IPS-NIHi7 (cell line): ENCODE results near the gene ENTPD6.
"Not testable (repeated sequence)": the region's sequence is repeated elsewhere in the genome, so short reads cannot be mapped to it uniquely, and the experiment has no call there.

ENCODE experiments used
- DNase-seq: peaks from one replicate; pipeline ENCODE4 v3.0.0; 2012; ENCODE audit warnings: mixed read lengths; ENCODE audit errors: extremely low spot score

ENTPD6 gene

DNA sequence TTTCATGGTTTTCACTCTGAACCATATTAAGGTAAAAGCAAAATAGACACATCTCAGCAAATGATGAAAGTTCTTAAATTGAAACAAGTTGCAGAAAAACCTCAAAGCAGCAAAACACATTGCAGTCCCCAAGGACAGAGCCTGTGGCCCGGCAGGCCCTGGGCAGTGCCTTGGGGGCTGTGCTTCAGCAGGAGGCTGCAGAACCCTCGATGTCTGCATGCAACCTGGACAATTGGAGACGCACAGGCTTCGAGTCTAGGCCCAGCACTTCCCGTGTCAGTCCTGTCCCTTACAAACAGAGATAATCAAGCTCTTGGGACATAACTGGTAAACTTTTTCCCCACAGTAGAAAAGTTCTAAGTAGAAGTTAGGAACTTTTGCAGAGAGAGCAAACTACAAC, 61.6 kb downstream of the ENTPD6 start:
- DNase-seq, result no peak

DNA sequence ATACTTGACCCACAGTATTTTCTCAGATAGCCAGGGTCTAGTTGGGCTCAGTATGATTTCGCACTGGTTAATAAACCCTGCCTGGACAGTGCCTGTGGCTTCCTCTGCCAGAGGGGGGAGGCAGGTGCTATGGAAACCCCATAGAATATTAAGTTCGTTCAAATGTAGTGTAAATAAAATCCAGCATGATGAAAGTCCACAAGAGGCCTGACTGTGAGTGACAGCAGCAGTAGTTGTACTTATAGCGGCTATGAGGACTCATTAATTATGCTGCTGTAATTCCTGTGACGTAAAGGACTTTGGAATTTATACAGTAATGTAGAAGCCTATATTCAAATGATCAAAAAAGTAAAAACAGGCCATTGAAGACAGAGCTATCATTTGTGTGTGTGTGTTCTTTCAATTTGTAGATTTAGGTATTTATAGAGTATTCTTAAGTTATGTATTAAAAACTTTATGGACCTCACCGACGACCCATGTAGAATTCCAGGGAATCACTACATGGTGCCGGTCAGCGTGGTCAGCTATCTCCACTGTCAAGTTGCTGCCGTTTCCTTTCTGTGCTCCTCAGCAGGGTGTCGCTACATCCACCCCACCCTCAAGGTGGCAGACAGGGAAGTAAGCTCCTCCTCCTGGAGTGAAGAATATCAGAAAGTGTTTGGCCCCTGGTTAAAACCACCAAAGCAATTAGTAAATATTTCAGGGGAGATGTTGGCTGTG, 62.4 kb downstream of the ENTPD6 start:
- no peak for DNase-seq

DNA sequence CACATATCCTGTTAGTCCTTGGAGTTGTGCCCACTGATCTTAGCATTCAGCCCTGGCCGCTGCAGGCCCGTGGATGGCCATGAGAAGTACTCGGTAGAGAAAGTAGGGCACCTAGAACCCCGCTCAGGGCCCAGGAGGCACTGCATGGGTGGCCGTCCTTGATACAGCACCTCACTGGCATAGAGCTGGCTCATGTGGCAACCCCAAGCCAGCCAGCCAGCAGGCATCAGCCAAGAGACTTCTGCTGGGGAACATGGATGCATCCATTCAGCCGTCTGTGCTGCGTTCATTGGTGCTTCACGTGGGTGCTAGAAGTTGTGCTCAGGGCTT, 62.9 kb downstream of the ENTPD6 start:
- DNase-seq, result no peak

DNA sequence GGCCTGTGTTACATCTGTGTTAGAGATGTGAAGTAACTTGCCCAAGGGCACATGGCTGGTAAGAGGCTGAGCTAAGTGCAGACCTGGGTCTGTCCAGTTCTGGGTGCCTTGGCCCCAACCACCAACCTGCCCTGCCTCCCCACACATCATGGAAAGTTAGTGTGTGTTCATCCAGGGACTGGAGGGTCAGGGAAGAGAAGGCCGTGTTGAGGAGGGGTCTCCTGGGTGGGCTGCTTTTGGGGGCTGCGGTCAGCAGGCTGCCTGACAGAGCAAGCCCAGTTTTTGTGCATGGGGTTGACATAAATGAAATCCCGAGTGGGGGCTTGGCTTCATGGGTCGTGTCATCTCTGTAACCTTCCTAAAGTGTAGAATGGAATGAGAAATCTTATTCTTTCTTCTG, 63.3 kb downstream of the ENTPD6 start:
- DNase-seq, result no peak

DNA sequence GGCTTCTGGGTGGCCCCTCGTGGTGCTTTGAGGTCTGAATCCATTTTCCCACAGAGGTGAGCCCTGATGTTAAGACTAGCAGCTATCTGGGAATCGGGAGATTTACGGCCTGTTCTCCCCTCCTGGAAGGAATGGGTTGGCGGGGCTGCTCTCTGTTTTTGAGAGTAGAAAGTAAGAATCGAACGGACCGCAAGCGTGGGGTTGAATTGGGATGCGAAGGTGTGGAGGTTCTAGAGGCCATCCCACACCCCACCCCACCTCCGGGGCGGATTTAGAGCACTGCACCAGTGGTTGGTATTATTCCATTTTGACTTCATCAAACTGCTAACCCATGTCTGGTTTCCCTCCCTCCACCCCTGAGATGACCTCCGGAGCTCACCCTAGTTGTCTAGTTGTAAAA, 63.8 kb downstream of the ENTPD6 start:
- no peak for DNase-seq

DNA sequence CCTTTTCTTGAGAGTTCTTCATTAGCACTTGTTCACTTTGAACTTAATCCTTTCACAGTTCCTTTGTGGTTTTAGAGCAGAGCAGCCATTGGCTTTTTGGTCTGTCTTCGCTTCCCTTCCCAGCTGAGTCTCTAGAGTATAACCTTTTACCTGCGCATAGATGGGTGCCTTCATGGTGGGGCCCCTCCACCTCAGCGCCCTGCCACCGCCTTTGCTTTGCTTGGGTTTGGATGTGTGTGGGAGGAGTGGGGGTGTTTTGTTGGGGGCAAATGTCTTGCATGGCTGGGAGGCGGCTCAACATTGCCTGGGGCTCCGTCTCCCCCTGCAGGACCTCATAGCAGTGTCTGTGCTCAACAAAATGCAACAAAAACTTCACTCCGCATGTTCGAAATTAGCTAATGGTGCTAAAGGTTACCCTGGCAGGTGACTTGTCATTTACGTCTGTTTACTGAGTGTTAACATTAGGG, 64.3 kb downstream of the ENTPD6 start:
- no peak for DNase-seq

DNA sequence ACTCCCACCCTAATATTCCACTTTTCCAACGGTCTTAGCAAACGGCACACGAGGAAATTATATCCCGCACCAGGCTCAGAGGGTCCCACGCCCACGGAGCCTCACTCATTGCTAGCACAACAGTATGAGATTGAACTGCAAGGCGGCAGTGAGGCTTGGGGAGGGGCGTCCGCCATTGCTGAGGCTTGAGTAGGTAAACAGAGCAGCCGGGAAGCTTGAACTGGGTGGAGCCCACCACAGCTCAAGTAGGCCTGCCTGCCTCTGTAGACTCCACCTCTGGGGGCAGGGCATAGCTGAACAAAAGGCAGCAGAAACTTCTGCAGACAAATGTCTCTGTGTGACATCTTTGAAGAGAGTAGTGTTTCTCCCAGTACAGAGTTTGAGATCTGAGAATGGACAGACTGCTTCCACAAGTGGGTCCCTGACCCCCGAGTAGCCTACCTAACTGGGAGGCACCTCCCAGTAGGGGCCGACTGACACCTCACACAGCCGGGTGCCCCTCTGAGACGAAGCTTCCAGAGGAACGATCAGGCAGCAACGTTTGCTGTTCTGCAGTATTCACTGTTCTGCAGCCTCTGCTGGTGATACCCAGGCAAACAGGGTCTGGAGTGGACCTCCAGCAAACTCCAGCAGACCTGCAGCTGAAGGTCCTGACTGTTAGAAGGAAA, 65.4 kb downstream of the ENTPD6 start:
- not testable (repeated sequence) for DNase-seq

DNA sequence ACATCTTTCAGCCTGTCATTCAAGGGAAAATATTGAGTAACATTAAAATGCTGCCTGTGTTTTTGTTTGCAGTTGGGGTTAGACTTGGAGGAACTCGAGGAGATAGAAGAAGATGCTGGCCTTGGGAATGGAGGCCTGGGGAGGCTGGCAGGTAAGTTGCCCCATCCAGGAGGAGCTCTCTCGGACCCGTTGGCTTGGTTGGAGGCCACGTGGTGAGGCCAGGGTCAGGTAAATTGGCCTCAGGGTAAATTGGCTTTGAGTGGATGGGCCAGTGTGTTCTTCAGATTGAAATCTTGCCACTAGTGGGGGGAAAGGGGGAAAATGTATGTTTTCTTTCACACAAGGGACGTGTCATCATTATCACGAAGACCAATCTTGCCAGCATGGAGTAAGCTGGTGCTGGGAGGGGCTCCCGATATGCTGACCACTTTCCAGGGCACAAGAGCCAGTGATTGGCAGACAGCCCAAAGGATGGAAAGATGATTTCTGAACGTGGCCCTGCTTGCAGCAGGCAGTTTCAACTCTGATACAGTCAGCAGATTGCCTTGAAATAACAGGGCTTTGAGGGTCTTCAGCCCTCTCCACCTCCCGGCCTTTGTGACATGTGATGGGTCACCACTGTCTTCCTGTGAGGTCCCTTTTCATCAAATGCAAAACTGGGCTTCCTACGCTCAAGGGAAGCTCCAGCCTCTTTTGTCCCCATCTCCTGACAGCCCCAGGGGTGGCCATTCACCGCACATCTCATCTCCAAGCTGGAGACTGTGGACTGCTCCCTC, 73.7 kb downstream of the ENTPD6 start:
- DNase-seq, result no peak

DNA sequence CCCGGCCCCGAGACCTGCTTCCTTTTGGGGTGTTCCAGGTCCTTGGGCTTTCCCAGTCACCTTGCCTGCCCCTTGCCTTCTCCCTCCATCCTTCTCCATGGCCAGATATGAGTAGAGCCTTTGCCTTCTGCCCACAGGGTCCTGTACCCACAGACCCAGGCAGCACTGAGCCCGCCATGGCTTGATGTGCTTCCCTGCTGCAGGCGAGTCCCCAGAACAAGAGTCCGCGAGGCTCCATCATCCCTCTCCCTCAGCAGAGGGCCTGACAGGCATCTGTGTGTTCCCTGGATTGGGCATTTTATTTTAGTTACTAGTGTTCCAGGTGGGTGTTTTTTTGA, 74.3 kb downstream of the ENTPD6 start:
- DNase-seq, result no peak

DNA sequence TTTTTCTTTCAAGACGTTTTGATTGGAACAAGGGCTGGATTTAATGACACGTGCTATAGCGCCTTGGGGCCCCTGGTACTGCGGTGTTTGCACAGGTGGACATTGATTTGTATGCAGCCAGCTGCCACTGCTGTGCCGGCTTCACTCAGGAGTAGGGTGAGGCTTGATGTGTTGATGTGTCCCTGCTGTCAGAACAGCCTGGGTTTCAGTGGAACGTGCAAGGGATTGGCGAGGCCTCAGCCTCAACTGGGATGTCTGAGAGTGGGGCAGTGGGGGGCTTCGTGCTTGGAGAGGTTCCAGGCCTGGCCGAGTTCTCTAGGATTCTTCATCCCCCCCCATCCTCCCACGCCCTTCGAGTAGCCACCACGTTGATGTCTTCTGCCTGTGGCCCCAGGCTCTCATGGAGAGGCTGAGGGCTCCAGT, 75.3 kb downstream of the ENTPD6 start:
- DNase-seq, result no peak

DNA sequence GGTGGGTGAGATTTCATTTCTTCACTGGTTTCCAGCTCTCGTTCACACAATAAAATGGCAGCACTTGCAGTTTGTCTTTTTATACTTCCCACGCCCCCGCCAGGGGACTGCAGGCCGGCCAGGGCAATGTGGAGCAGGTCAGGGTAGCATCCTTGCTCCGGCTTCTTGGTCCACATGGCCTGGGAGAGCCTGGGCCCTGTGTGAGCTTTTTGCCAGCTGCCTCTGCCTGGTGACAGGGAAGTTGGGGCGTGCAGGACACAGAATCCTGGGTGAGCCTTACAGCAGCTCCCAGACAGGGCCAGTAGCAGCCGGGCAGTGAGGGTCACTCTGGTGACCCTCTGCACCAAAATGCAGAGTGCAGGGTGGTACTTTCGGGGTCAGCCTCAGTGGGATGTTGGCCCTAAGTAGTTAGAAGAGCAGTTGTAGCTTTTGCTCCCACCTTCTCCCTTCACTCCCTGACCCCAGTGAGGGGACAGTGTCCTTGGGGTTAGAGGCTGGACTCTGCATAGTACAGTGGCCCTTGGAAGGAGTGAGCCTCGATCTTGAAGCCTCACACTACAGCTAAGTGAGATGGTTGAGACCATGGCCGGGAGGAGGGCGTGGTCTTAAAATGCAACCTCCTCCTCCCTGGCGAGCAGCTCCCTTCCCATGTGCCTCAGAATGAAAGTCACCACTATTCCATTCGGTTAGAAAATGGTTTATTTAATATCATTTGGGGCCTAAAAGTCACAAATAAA, 76.1 kb downstream of the ENTPD6 start:
- DNase-seq, result no peak

DNA sequence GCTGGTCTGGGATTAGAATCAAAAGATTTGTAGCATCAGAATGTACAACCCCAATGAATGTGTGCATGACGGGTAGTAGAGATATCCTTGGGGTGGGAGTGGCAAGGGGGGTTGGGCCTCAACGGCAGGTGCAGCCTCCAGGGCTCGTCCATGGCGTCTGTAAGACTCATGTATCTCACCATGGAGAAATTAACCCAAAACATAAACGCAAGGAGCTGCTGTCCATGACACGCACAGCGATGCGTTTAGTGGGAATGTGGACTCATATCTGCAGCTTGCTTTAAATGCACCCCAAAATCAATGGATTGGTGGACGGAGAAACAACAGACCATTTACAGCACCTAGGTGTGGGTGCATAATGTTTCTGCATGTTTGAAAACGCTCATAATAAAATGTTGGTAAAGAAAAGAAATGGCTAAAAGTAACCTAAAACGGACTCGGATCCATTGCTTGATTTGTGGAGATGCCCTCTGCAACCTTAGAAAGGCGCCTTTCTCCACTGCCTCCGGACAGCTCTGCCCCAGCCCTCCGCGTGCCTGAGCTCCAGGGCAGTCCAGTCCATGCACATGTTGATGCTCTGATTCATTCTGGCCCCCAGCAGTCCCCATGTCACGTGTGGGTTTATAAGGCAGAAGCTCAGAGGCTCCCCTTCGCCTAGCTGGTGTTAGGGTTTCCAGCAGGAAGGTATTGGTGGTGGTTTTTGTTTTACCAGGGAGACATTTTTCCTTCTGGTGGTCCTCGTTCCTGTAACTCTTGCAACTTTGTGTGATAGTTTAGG, 76.9 kb downstream of the ENTPD6 start:
- DNase-seq, result no peak

DNA sequence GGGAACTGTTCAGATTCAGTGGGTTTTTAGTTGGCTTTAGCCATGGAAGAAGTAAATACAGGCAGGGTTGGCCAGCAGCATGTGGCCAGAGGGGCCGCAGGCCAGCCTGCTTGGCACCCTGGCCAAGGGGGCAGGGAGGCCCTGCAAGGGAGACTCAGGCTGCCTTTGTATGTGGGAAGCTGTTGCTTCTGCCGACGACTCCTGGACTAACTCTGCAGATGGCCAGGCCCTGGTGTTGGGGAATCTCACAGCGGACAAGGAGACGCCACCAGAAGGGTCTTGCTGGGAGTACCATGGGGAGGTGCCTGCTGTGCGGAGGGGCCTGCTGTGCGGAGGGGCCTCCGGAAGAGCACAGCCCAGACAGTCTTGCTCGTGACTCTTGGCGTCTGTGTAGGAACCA, 77.5 kb downstream of the ENTPD6 start:
- DNase-seq, result no peak

DNA sequence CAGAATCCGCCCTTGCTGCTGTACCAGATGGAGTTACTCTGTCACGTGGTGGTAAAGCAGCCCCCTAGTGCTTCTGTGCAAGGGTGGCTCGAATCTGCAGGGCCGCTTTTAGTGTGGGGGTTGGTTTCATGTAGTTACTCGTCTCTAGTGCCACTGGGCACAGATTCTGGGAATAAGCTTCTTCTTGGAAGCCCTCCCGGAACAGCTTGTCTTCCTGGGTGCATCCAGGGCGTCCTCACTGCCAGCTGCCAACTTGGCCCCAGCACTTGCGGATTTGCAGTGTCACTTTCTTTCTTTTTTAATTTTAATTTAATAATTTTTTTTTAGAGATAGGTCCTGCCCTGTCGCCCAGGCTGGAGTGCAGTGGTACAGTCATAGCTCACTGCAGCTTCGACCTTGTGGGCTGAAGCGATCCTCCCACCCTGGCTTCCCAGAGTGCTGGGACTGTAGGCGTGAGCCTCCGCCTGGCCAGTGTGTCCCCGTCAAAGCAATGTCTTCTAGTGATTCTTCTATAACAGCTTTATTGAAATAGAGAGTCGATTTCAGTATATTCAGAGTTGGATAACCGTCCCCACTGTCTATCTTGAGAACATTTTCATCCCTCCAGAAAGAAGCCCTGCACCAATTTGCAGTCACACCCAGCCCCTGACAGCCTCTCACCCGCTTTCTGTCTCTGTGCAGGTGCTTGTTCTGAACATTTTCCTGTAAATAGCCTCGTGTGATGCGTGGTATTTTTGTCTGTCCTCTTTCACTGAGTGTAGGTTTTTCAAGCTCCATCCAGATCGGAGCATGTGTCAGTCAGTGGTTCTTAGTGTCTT, 78.2 kb downstream of the ENTPD6 start:
- DNase-seq, result no peak

DNA sequence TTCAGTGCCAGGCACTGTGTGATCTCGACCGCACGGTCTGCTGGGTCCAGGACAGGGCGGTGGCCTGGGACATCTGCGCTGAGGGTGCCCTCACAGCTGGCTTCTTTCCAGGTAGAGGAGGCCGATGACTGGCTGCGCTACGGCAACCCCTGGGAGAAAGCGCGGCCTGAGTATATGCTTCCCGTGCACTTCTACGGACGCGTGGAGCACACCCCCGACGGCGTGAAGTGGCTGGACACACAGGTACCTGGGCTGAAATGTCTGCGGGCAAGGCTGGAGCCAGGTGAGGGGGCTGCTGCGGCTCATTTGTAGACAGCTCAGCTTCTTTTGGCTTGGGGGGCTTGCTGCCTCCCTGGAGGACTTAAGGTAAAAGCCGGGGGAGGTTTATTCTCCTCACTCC, 79.0 kb downstream of the ENTPD6 start:
- DNase-seq, result no peak

DNA sequence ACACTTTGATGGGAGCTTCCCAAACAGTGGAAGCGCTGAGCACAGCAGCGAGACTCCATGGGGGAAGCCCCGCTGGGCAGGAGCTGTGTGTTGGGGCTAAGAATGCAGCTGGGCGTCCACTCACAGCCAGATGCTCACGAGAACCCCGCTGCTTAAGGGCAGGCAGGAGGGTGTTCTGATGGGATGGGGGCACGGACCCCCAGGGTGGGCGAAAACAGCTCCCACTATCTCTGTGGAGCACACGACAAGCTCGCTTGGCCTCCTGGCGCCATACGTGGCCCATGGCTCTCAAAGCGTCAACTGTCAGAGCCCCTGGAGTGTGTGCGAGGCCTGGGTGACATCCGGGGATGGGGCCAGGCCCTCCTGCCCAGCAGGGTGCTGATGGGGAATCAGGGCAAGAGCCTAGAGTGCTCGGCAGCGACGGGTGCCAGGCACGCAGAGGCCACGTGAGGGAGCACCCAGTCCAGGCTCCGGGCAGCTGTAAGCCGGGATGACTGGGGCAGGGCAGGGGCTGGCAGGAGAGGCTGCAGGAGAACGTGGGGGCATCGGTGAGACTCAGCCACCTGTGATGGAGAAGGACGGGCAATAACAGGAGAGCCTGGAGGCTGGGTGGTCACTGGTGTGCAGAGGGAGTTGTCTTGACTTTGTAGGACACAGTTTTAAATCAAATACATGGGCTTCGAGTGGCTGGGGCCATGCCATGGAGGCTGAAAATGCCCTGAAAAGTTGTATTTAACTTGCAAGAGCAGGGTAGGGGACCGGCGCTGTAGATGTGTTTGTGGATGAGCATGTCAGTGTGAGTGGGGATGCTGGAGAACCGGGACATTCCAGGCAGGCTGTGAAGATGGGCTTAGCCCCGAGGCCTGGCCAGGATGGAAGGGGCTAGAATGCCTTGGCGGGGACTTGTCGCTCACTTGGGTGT, 79.6 kb downstream of the ENTPD6 start:
- DNase-seq, result no peak

DNA sequence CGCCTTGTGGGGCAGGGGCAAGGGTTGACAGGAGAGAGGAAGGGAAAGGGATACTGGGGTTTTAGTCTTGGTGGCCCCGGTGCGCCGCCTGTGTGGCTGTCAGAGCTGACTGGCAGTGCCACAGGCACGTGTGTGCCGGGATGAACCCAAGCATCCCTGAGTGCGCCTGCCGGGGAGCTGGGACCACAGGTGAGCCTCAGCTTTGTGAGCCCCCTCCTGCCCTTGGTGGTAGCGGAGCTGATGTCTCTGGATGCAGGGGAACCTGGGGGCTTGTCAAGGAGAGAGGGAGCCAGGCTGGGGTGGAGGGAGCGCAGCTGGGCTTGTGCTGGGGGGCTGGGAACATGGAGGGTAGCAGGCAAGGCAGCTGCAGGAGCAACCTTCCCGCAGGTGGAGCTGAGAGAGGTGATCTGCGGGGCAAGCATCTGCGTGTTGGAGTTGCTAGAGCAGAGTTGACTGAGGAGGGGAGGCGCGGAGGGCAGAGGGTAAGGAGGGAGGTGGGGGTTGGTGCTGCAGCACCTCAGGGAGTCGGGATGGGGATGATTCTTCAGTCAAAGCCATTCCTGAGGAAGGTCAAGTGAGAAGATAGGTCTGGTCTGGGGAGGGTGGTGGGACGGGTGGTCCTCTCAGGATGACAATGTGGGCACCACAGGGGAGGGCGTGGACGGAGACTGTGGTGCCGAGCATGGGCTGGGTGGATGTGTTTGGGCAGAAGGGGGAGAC, 80.5 kb downstream of the ENTPD6 start:
- no peak for DNase-seq
